Measurements from ENCODE around the gene MRPS9. TPM values are rescaled to one million over a fixed set of nuclear protein-coding genes. Genes with fewer than 3 reads are reported as not detected.

Gene MRPS9
- total and polyA plus RNA-seq, 2 of the 13 experiments (the other 11 are each of a cell fraction or from before 2014, with no cell fraction given): 31.2 to 91.8 TPM

GRCh38 chr2:105102001-105102400 is 64.1 kb downstream of the MRPS9 start (continued):
- TF ChIP-seq ZNF574 (CRISPR knock-in tag; IDR thresholded peaks at IDR 0.05): no peak

- no TSS peak for BruUV-seq (replicated peaks)
- DNase-seq (ENCODE audit: low spot score) (peak; percentile 15), ATAC-seq (no peak; the same call in 1 of the 3 replicates), FAIRE-seq (no peak)
- Histone ChIP-seq H3K79me2 (ENCODE audit: insufficient read depth, low read length) (no peaks in the 10 kb centered on the region), H3K36me3 (replicated peaks in 1 of 2; ENCODE audit: control insufficient read depth in 1 of 2, insufficient read depth in 2 of 2, low read length in 2 of 2) (peaks cover 6 to 29% of the 10 kb centered on the region in 2 experiments; a peak in 4 of 5 replicates), H4K20me1 (ENCODE audit: insufficient read depth, low read length) (no peaks in the 10 kb centered on the region), H3K4me3 (replicated peaks in 1 of 3; ENCODE audit: insufficient read depth in 1 of 3, low read depth in 2 of 3, low read length in 3 of 3) (no peak overlapping the region), H3K4me1 (ENCODE audit: insufficient read depth, low read length) (no peaks in the 10 kb centered on the region), H3K9me3 (ENCODE audit: low read length) (no peaks in the 10 kb centered on the region), H3K9ac (ENCODE audit: insufficient read depth, low read depth, low read length) (no peak overlapping the region), H3K27me3 (ENCODE audit: control insufficient read depth in 1 of 2, insufficient read depth in 2 of 2, low read length in 2 of 2) (no peaks in the 10 kb centered on the region), H3K27ac (ENCODE audit: extremely low read length, insufficient read depth, low read length) (no peak overlapping the region), H3K4me2 (ENCODE audit: low read depth, low read length) (no peak overlapping the region), H2AFZ (ENCODE audit: low read length) (no peak overlapping the region)
- in situ Hi-C loops (cut with HindIII; ENCODE audit: extremely low pct_ligation_motif_present, low pct_unique_long_range_greater_than_20kb) (no loop called here), intact Hi-C loops (cut with micrococcal nuclease; ENCODE audit: unreplicated experiment) (no loop called here)
- ChIA-PET POLR2A (no interaction called here), CTCF (ENCODE audit: low intra/inter-chr PET ratio, low total read pairs) (no interaction called here)
- WGBS (ENCODE audit: low lambda C conversion rate): 82% methylated on average over 13 of the region's 13 CpGs
- TF ChIP-seq NFKBIZ (CRISPR knock-in tag; IDR thresholded peaks at IDR 0.05) (no peak), ZFP62 (CRISPR knock-in tag; IDR thresholded peaks at IDR 0.05) (no peak), ELF4 (CRISPR knock-in tag; IDR thresholded peaks at IDR 0.05; ENCODE audit: borderline replicate concordance) (no peak), LBX2 (CRISPR knock-in tag; IDR thresholded peaks at IDR 0.05; ENCODE audit: borderline replicate concordance) (no peak), HNF1B (CRISPR knock-in tag; IDR thresholded peaks at IDR 0.05) (no peak), CSRNP1 (CRISPR knock-in tag; IDR thresholded peaks at IDR 0.05) (no peak), ZBTB20 (CRISPR knock-in tag; IDR thresholded peaks at IDR 0.05; ENCODE audit: borderline replicate concordance, low read depth) (no peak), CENPBD1 (CRISPR knock-in tag; IDR thresholded peaks at IDR 0.05; ENCODE audit: borderline replicate concordance, low read depth) (no peak), PRDM4 (CRISPR knock-in tag; IDR thresholded peaks at IDR 0.05; ENCODE audit: borderline replicate concordance) (no peak), AHR (CRISPR knock-in tag; IDR thresholded peaks at IDR 0.05) (no peak), MBD4 (IDR thresholded peaks at IDR 0.05; ENCODE audit: borderline replicate concordance, low read length) (no peak), AGO2 (optimal IDR thresholded peaks at IDR 0.05; ENCODE audit: low read depth, low read length) (no peak)
These were observed 65.1 kb downstream of the MRPS9 start for GRCh38 chr2:105102963-105103421.

Measured in HepG2 (cell line).